RCC 7860 (cell line): ENCODE data around the gene NCAPD2.

ENCODE experiments used
- DNase-seq: peaks from one replicate; pipeline ENCODE4 v3.0.0-alpha.2; 2015; ENCODE audit warnings: low spot score
- FAIRE-seq: peaks from 2 replicates; lab custom pipeline; 2012; peaks lifted over from hg19 to GRCh38; lab: Jason Lieb, UNC

The NCAPD2 gene

GRCh38 chr12:6569312-6569711, 75.4 kb downstream of the NCAPD2 start:
- FAIRE-seq (no peak), DNase-seq (no peak)

GRCh38 chr12:6569786-6570185, 75.9 kb downstream of the NCAPD2 start:
- DNase-seq (no peak), FAIRE-seq (no peak)

GRCh38 chr12:6570264-6570887, 76.5 kb downstream of the NCAPD2 start:
- FAIRE-seq: no peak
- no peak for DNase-seq

GRCh38 chr12:6573001-6573400, 79.1 kb downstream of the NCAPD2 start:
- DNase-seq: no peak
- no peak for FAIRE-seq

DNA sequence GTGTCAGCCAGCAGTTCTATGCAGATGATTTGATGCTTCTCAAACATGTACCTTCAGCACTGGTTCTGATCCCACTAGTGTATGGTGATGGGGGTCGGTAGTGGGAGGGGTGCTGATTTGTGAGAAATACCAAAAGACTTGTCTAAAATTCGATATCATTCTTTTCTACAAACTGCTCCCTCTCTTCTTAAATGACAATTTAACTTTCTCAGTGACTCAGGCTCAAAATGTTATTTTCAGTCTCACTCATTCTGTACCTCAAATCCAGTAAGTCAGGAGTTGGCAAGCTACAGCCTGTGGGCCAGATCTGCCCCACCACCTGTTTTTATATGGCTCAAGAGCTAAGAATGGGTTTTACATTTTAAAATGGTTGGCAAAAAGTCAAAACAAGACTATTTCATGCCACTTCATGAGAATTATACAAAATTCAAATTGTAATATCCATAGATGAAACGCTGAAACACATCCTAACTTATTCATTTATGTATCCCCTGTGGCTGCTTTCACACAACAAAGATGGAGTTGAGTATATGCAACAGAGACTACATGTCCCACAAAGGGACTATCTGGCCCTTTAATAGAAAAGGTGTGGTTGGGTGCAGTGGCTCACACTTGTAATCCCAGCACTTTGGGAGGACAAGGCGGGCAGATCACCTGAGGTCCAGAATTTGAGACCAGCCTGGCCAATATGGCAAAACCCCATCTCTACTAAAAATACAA, 80.8 kb downstream of the NCAPD2 start:
- no peak for FAIRE-seq
- DNase-seq: no peak

DNA sequence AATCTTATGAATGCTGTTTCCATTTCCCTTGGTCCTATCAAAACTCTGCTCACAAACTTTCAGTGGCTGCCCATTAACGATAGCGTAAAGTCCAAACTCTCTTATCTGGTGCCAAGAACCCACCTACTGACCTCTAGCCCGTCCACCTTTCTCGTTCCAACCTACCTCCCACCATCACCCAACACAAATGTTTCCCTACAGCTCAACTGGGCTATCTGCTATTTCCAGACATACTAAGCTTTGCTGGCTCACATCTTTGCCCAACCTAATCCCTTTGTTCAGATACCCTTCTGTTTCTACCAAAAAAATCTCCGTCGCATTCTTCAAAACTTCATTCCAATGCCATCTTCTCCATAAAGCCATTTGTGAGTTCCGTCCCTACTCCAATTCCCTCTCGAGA, 81.7 kb downstream of the NCAPD2 start:
- no peak for FAIRE-seq
- DNase-seq: no peak
